Neural cell (in vitro differentiated cells): Measurements from ENCODE around the gene TOP2B. TPM values are rescaled to one million over a fixed set of nuclear protein-coding genes. Genes with fewer than 3 reads are reported as not detected.
A peak's percentile ranks its signal among the peaks of the same experiment; 100 is the strongest.

ENCODE experiments used
- H2AFZ ChIP-seq: fragments of 200-600, 300-800 bp; sonication (generic), shearing (Covaris generic); 2 replicates; pipeline ENCODE4 v1.6.0; 2014; ENCODE audit warnings: low read depth, mild to moderate bottlenecking, antibody characterized with exemption, low read length, moderate library complexity
- H3F3A ChIP-seq: fragments of 200-600 bp; shearing (Covaris generic); 2 replicates; pipeline ENCODE4 v1.6.1; 2016; ENCODE audit warnings: mild to moderate bottlenecking, moderate library complexity, mixed read lengths, antibody characterized with exemption, low read length; ENCODE audit not compliant: insufficient read depth, poor library complexity, severe bottlenecking
- H3K27ac ChIP-seq: fragments of 200-600, 300-800 bp; sonication (generic), shearing (Covaris generic); 2 replicates; pipeline ENCODE4 v1.5.1; 2014; ENCODE audit warnings: mild to moderate bottlenecking, low read length, moderate library complexity
- H3K27me3 ChIP-seq: fragments of 300-800, 200-600 bp; sonication (generic), shearing (Covaris generic); 2 replicates; pipeline ENCODE4 v1.6.0; 2014; ENCODE audit warnings: mild to moderate bottlenecking, low read depth, low read length, moderate library complexity; ENCODE audit not compliant: insufficient read depth
- H3K36me3 ChIP-seq: fragments of 300-800, 200-600 bp; sonication (generic), shearing (Covaris generic); 2 replicates; pipeline ENCODE4 v1.5.1; 2014; ENCODE audit warnings: mild to moderate bottlenecking, antibody characterized with exemption, low read length, moderate library complexity; ENCODE audit not compliant: insufficient read depth
- H3K4me2 ChIP-seq: fragments of 300-800, 200-600 bp; sonication (generic), shearing (Covaris generic); 2 replicates; pipeline ENCODE4 v1.6.0; 2014; ENCODE audit warnings: mild to moderate bottlenecking, low read length
- H3K4me3 ChIP-seq: fragments of 300-800, 200-600 bp; sonication (generic), shearing (Covaris generic); 2 replicates; pipeline ENCODE4 v1.5.1; 2014; ENCODE audit warnings: mild to moderate bottlenecking, low read length, moderate library complexity
- H3K79me2 ChIP-seq: fragments of 200-600 bp; shearing (Covaris generic); replicated peaks from 2 replicates; pipeline ENCODE4 v1.6.0; 2014; ENCODE audit warnings: mild to moderate bottlenecking, low read length, moderate library complexity; ENCODE audit not compliant: insufficient read depth
- H3K9ac ChIP-seq: fragments of 300-800, 200-600 bp; sonication (generic), shearing (Covaris generic); 2 replicates; pipeline ENCODE4 v1.6.1; 2016; ENCODE audit warnings: mild to moderate bottlenecking, low read length, mixed read lengths
- H3K9me2 ChIP-seq: fragments of 200-600 bp; shearing (Covaris generic); 2 replicates; pipeline ENCODE4 v1.6.1; 2016; ENCODE audit warnings: mild to moderate bottlenecking, low read length, mixed read lengths; ENCODE audit not compliant: insufficient read depth
- H3K9me3 ChIP-seq: fragments of 200-600, 300-800 bp; sonication (generic), shearing (Covaris generic); 2 replicates; pipeline ENCODE4 v1.6.1; 2016; ENCODE audit warnings: mild to moderate bottlenecking, mixed run types, low read length, moderate library complexity, mixed read lengths
- H4K20me1 ChIP-seq: fragments of 200-600 bp; shearing (Covaris generic); 2 replicates; pipeline ENCODE4 v1.6.1; 2016; ENCODE audit warnings: mild to moderate bottlenecking, mixed run types; ENCODE audit not compliant: insufficient read depth
- EP300 ChIP-seq: fragments of 450-650 bp; conservative IDR thresholded peaks from 2 replicates; pipeline ENCODE4 v1.6.1; 2014; ENCODE audit warnings: antibody characterized with exemption, mild to moderate bottlenecking, moderate library complexity; ENCODE audit not compliant: poor library complexity, severe bottlenecking
- EZH2 ChIP-seq: fragments of 200-600, 300-800 bp; shearing (Covaris generic), sonication (generic); IDR thresholded peaks from 2 replicates; pipeline ENCODE4 v1.6.1; 2014; ENCODE audit warnings: antibody characterized with exemption, low read length, borderline replicate concordance, mild to moderate bottlenecking; ENCODE audit not compliant: insufficient read depth, poor library complexity, severe bottlenecking
- MXI1 ChIP-seq: fragments of 450-650 bp; conservative IDR thresholded peaks from 2 replicates; pipeline ENCODE4 v1.6.1; 2014; ENCODE audit warnings: antibody characterized with exemption, mild to moderate bottlenecking; ENCODE audit not compliant: poor library complexity, severe bottlenecking
- POLR2AphosphoS5 ChIP-seq: IDR thresholded peaks from 2 replicates; pipeline ENCODE4 v1.6.1; 2012
- RAD21 ChIP-seq: fragments of 450-650 bp; conservative IDR thresholded peaks from 2 replicates; pipeline ENCODE4 v1.6.1; 2014; ENCODE audit warnings: antibody characterized with exemption, mild to moderate bottlenecking, moderate library complexity
- SMC3 ChIP-seq: fragments of 450-650 bp; conservative IDR thresholded peaks from 2 replicates; pipeline ENCODE4 v1.6.1; 2014; ENCODE audit warnings: antibody characterized with exemption, mild to moderate bottlenecking, moderate library complexity; ENCODE audit not compliant: poor library complexity
- TAF1 ChIP-seq: IDR thresholded peaks from 2 replicates; pipeline ENCODE4 v1.6.1; 2012; ENCODE audit warnings: low read depth
- polyA plus RNA-seq: library from polyadenylated mRNA; depleted of rRNA; stranded (reverse); fragments of >200 nt; gene quantifications from 2 replicates; pipeline ENCODE4 v1.2.3, GENCODE V29; 2014
- TF ChIP-seq, protein P1 (sequence below): IDR thresholded peaks from 2 replicates; pipeline ENCODE4 v1.6.1; 2012; ENCODE audit warnings: borderline replicate concordance
- TF ChIP-seq, protein P2 (sequence below): fragments of 450-650 bp; IDR thresholded peaks from 2 replicates; pipeline ENCODE4 v1.5.1; 2014; ENCODE audit warnings: antibody characterized with exemption, mild to moderate bottlenecking, moderate library complexity; ENCODE audit not compliant: poor library complexity, severe bottlenecking

TOP2B gene
- polyA plus RNA-seq, 1 donor from 2014 or later, result 440 TPM

DNA sequence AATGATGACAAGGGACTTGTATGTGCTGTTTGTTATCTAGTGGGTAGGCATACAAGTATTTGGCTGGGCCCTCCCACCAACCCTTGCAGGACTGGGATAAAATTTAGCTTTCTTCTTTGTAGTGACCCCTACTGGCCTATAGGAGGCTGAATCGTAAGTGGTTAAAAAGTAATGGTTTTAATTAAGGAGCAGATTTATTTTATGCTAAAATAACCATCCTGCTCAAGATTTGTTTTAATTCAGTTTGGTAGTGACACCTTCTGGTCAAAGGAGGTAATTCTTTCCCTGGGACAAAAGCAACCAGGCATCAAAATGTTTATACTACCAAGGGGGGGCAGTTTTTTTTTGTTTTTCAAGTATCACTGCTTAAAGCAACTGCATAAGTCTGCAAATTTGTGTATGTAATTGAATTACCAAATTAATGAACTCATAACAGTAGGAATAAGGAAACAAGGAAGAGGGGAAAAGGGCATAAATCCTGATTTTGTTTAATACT lies 70.7 kb downstream of the TOP2B start:
- H3K36me3 ChIP-seq, result peaks cover 1% of the 10 kb centered on the region
- no peak overlapping the region for H3K4me2 ChIP-seq
- no peaks in the 10 kb centered on the region for H3K79me2 ChIP-seq
- no peaks in the 10 kb centered on the region for H4K20me1 ChIP-seq
- H3K27ac ChIP-seq, result no peak overlapping the region
- no peaks in the 10 kb centered on the region for H3K9me2 ChIP-seq
- H2AFZ ChIP-seq, result no peak overlapping the region
- H3K9me3 ChIP-seq, result no peaks in the 10 kb centered on the region
- no peaks in the 10 kb centered on the region for H3K27me3 ChIP-seq
- H3K9ac ChIP-seq, result no peak overlapping the region
- peaks cover 3% of the 10 kb centered on the region for H3F3A ChIP-seq
- H3K4me3 ChIP-seq, result no peak overlapping the region
- TF ChIP-seq POLR2AphosphoS5 (peak; percentile 22), RAD21 (peak; percentile 87), MXI1 (no peak), TAF1 (no peak), SMC3 (peak; percentile 92), EP300 (no peak), EZH2 (no peak)
- TF ChIP-seq, protein P1, sequence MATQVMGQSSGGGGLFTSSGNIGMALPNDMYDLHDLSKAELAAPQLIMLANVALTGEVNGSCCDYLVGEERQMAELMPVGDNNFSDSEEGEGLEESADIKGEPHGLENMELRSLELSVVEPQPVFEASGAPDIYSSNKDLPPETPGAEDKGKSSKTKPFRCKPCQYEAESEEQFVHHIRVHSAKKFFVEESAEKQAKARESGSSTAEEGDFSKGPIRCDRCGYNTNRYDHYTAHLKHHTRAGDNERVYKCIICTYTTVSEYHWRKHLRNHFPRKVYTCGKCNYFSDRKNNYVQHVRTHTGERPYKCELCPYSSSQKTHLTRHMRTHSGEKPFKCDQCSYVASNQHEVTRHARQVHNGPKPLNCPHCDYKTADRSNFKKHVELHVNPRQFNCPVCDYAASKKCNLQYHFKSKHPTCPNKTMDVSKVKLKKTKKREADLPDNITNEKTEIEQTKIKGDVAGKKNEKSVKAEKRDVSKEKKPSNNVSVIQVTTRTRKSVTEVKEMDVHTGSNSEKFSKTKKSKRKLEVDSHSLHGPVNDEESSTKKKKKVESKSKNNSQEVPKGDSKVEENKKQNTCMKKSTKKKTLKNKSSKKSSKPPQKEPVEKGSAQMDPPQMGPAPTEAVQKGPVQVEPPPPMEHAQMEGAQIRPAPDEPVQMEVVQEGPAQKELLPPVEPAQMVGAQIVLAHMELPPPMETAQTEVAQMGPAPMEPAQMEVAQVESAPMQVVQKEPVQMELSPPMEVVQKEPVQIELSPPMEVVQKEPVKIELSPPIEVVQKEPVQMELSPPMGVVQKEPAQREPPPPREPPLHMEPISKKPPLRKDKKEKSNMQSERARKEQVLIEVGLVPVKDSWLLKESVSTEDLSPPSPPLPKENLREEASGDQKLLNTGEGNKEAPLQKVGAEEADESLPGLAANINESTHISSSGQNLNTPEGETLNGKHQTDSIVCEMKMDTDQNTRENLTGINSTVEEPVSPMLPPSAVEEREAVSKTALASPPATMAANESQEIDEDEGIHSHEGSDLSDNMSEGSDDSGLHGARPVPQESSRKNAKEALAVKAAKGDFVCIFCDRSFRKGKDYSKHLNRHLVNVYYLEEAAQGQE, result no peak
- TF ChIP-seq, protein P2, sequence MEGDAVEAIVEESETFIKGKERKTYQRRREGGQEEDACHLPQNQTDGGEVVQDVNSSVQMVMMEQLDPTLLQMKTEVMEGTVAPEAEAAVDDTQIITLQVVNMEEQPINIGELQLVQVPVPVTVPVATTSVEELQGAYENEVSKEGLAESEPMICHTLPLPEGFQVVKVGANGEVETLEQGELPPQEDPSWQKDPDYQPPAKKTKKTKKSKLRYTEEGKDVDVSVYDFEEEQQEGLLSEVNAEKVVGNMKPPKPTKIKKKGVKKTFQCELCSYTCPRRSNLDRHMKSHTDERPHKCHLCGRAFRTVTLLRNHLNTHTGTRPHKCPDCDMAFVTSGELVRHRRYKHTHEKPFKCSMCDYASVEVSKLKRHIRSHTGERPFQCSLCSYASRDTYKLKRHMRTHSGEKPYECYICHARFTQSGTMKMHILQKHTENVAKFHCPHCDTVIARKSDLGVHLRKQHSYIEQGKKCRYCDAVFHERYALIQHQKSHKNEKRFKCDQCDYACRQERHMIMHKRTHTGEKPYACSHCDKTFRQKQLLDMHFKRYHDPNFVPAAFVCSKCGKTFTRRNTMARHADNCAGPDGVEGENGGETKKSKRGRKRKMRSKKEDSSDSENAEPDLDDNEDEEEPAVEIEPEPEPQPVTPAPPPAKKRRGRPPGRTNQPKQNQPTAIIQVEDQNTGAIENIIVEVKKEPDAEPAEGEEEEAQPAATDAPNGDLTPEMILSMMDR, result peak; percentile 91

DNA sequence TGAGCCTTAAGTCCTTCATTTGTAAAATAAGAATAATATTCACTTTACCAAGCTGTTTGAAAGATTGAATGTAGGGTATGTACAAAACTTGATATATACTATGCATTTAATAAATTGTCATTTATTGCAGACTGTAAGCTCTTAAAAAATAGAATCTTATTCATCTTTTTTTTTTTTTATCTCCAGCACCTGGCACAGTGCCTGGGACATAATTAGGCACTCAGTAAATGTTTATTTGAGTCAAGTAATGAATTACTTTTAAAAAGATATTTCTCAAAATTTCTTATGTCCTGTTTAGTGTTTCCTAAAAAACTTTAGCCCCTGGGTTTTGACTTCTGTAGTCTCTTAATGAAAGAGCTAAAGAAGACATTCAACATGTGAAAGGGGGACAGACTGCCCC lies 71.7 kb downstream of the TOP2B start:
- no peaks in the 10 kb centered on the region for H3K36me3 ChIP-seq
- no peak overlapping the region for H2AFZ ChIP-seq
- peaks cover 3% of the 10 kb centered on the region for H3F3A ChIP-seq
- H3K9ac ChIP-seq, result no peak overlapping the region
- no peaks in the 10 kb centered on the region for H3K79me2 ChIP-seq
- H3K9me3 ChIP-seq, result no peaks in the 10 kb centered on the region
- H3K4me3 ChIP-seq, result no peak overlapping the region
- no peak overlapping the region for H3K27ac ChIP-seq
- H3K4me2 ChIP-seq, result no peak overlapping the region
- H4K20me1 ChIP-seq, result no peaks in the 10 kb centered on the region
- no peaks in the 10 kb centered on the region for H3K9me2 ChIP-seq
- H3K27me3 ChIP-seq, result no peaks in the 10 kb centered on the region
- no peak for TF ChIP-seq EP300
- no peak for TF ChIP-seq EZH2
- no peak for TF ChIP-seq TAF1
- TF ChIP-seq RAD21, result no peak
- TF ChIP-seq POLR2AphosphoS5, result no peak
- no peak for TF ChIP-seq SMC3
- TF ChIP-seq MXI1, result no peak
- TF ChIP-seq, protein P2, result no peak
- TF ChIP-seq, protein P1, result no peak
